ENCODE measurements around the gene ANO2.

The ANO2 gene

DNA sequence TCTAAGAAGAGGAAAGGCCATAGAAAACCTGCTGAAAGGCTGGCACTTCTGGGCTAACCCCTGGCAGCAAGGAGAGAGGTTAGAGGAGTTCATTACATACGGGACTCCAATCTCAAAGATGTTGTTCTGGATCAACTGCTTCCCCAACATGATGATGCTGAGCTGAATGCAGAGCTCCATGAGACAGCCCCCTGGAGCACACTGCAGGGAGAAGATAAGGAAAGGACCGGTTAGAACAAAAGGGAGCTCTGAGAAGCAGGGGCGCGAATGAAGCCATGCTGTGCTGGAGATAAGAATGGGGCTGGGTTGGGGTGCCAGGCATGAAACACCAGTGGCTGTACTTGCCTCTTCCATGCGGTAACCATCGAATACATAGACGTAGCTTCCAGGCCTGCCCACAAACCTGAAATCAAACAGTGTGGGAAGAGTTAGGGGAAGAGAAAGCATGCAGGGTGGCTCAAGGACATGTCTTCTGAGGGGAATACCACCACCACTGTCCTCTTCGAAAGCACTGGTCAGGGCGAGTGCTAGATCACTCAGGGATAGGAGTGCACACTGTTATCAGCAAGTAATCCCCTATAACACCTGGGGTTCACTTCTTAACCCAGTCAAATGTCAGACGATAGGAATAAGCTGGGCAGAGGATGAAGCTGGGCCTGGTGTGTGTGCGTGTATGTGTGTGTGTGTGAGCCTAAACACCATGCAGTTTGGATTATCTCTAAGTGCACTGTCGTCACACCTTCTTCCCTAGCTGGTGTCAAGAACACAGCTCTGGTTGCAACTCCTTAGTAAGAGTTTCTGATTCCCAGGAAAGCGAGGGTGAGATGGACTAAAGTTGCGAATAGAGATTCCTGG, 332.3 kb downstream of the ANO2 start:
- no peak for DNase-seq

DNA sequence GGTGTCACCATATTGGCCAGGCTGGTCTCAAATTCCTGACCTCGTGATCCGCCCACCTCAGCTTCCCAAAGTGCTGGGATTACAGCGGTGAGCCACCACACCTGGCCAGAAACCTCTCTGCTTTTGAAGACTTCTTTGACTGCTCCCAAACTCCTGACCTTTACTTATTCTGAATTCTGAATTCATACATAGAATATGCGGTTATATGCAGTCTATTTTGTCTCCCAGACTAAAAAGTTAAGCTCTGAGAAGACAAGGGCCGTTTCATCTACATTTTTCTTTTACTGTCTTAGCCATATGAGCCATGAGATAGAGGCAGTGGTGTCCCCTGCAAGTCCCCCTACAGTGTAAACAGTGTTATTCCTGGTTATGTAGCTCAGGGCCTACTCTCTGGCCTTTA, 333.9 kb downstream of the ANO2 start:
- DNase-seq: no peak

DNA sequence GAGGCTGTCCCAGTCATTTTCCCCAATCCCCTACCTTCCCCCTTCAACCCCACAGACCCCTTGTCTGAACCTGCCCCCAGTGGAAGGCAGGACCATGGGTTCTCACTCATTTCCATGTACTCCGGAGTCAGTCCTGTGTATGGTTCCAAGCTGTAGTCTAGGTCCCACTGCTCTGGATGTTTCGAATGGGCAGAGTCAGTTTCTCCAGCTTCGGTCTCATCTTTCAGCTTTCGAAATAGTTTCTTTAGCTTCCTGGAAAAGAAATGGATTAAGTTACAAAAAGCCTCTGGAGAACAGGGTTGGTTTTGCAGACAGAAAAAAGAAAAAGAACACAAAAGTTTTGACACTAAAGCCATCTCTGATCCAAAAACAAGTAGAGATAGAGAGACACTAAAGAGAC, 345.7 kb downstream of the ANO2 start:
- no peak for DNase-seq

DNA sequence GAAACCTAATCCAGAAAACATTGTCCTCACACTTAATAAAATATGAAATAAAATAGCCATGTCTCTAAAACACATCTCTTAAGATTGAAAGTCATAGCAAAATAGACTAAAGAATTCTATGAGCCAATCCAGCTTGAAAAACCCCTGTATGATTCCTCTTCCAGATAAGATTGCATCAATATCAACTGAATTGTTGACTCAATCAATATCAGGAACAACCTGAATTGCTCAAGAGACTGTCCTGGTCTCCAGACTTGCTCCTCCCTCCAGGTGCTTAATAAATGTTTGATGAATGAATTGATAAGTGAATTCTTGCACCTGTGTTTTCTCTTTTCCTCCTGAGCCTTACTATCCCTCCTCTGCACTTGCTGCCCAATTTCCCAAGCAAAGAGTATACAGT, 351.1 kb downstream of the ANO2 start:
- no peak for DNase-seq

DNA sequence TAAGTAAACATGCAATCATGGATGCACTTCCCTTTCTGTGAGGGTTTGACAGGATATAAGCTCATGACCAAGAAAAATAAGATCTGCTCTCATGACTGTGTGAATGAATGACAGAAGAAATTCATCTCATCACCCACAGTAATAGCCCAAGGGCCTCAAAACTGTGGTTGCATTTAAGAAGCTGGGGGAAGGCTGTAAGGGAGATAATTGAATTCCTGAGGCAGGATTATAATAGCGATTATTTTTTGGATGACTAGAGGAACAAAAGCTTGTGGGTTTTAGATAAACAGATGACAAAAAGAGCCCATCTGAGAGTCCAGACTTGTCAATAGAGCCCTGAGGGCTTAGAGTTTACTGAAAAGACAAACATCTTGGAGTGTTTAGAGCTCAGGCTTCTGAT, 352.0 kb downstream of the ANO2 start:
- no peak for DNase-seq

DNA sequence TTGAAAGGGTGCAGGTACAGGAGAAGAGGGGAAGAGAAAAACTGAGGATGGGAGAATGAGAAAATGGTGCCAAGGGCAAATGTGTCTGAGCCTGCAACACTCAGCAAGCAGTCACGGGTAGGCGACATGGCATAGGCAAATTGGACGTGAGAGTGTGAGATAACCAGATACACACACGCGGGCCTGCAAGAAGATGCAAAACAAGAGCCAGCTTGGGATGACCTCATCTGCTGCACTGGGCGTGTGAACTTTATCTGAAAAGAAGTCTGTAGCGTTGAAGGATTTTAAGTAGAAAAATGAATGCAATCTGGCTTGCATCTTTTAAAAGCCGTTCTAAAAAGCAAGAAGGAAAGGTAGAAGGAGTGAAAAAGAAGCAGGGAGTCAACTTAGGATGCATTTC, 352.7 kb downstream of the ANO2 start:
- DNase-seq: no peak

DNA sequence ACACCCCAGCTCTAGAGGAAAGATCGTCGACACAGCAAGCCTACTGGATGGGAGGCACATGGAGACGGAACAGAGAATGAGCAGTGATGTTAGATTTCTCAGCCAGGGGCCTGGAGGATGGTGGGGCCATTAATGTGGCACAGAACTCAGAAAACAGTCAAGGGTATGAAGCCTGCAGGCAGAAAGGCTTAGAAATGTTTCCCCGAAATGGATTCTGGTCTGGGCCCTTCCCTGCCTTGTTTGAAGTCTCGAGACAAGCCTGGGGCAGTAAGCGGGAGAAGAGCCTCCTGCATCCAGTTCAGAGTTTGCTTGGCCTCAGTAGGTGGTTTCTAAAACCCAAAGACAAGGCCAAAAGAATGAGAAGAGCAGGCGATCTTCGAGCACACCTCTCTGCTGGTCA, 354.7 kb downstream of the ANO2 start:
- DNase-seq: peak; percentile 66

DNA sequence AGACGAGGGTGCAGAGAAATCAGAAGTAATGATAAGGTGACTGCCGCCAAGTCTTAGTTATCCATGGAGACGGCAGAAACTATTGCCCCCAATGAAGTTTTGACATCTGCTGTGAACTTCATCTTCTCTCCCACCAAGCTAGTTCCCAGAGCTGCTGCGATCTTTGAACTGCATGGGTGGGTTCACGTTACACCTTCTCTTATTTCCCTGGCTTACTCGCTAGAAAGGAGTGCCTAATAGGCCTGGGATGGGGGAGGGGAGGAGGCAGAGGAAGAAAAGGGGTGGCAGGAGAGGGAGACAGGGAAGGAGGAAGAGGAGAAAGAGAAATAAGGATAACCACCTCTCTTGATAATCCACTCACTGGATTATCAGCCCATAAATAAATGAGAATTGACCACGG, 356.0 kb downstream of the ANO2 start:
- peak; percentile 54 for DNase-seq

DNA sequence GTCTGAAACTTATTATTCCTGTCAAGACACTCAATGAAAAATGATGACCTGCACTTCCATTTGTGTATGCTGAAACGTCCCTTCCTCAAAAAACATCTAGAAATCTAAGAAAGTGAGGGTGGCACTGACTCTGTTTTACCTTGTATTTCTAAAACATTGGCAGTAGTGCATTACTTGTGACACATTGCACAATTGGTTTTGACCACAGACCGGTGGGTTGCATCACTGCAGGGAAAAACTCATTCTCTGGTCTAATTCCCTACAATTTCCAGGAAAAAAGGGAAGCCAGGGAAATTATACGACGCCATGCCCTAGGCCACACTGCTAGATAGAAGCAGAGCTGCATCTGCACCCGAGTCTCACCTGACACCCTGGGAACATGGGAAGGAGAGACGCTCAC, 356.5 kb downstream of the ANO2 start:
- DNase-seq: no peak

DNA sequence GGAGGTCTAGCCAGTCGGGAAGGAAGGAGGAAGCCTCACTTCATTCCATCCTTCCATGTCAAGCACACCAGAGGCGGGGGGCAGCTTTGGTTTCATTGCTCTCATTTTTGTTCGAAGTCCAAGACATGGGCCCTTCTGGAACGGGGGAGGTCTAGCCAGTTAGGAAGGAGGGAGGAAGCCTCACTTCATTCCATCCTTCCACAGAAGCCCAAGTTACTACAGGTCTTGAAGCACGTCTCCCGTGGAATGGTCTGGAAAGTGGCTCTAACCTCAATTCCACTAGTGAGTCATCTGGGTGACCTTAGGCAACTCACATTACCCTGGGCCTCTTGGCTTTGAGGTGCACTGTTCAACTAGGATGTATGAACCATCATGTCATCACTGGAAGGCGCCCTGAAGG, 356.9 kb downstream of the ANO2 start:
- peak; percentile 59 for DNase-seq

DNA sequence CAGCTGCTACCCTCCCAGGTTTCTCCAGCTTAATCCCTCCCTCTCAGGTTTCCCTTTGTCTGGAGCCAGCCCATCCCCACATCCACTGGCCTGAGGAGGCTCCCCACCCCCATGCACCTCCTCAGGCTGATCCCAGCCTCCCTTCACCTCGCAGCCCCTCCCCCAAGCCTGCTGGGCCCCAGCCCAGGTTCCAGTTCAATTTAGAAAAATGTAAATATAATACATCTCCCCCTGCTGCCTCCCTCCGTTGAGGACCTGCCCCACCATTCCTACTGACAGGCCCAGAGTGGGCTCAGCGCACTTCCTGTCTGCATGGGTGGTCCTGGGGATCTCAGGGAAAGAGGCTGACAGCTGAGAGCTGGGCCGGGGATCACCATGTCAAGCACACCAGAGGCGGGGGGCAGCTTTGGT, 357.3 kb downstream of the ANO2 start:
- peak; percentile 41 for DNase-seq

DNA sequence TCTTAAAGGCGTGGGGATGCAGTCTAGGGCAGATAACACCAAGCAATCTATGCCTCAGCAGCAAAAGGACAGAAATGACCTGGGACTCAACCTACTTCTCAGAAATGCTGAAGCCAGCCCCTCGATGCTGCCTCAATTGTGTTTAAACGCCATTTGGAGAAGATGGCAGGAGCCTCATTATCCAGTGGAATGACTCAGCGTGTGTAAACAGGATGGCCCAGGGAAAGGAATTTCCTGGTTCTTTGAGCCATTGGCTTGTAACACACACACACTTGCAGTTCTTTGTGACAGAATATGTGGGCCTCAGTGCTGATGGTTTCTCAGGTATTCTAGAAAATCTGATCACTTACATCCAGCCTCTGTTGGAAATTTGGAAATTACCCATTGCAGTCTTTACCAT, 358.9 kb downstream of the ANO2 start:
- DNase-seq: peak; percentile 75

DNA sequence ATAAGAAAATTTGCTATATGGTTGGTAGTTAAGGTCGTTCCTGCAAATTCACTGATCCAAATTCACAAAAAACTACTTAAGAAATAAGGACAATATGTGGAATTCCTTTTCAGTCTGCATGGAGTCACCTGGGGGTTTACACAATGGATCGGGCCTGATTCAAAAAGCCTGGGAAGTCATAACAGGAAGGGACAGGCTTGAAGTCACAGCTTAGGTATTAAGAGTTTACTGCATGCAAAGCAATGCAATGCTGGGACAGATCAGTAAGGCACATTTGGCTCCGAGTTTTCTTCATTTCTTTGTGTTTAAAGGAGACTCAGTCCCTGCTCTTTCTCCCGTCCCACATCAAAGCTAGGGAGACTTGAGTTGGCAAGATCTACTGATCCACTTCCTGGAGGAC, 359.9 kb downstream of the ANO2 start:
- no peak for DNase-seq

DNA sequence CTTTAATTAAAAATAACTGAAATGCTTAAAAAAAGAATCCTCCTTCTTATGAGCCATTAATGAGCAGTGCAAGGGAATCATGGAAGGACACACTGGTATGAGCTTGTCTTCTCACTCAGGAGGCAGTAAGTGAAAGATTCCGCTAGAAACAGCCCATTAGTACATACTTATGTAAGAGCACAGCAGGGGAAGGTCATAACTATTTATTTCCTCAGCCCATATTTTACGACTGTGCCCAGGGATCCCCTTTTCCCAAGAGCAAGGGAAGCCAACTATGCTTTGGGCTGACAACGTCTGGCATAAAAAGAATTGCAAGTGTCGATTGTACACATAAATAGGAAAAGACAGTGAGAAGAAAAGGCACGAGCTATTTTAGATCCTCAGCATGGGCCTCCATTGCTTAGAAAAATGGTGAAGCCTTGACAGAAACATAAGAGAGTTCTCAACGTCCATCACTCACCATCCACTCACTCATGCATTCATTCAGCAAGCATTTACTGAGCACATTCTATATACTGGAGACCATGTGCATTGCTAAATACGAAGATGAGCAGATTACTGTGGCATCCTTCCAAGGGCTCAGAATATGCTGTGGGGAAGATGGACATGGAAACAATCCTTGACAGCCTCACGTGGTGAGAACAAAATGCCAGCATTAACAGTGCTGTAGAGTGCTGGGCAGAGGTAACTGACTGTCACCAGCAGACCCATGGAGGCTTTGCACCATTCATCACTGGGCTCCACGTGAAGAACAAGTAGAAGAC, 360.5 kb downstream of the ANO2 start:
- no peak for DNase-seq

DNA sequence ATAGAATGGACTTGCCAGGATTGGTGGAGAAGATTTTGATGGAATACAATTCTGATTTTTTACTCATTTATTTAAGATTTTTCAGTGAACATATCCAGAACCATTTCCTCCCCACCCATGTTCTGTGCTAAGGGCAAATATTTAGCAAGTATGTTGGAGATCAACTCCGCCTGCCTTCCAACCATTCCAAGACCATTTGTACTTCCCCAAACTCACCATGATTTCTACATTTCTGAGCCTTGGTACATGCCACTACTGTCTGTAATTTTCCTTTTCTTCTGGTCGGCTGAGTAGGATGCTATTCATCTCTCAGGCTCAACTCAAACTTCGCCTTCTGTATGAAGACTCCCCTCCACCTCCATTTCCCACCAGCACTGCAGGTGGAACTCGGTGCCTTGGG, 362.5 kb downstream of the ANO2 start:
- DNase-seq: no peak

DNA sequence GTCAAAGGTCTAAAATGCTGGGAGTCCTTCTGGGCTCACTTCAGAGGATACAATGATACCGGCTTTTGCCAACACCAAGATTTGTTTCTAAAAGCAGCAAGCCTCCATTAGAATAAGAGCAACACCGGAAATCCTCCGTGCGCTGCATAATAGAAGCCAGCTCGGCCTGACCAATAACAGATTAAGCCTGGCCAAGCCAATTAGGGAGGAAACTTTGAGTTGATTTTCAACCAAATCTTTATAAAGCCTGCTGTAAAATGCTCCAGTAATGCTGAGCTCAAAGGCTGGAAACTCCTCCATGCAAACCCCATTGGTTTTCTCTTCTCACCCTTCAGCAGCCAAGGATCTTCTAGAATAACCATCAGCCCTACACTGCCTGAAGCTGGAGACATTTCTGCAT, 363.0 kb downstream of the ANO2 start:
- no peak for DNase-seq

DNA sequence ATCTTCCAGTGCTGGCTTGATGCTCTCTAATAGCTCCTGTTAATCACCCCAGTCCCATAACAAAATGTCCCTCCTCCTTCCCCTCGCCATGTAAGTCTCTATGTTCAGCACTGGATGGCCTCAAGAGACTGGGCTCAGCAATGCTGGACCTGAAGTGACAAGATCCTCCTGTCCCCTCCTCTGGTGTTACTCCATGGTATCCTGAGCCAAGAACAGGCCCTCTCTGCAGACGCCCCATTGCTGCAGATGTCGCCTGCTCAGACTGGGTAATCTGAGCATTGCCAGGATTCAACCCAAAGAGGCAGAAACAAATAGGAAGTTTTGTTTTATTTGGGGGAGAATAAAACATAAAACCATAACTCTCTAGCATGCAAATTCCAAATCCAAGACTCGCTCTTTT, 363.4 kb downstream of the ANO2 start:
- no peak for DNase-seq

DNA sequence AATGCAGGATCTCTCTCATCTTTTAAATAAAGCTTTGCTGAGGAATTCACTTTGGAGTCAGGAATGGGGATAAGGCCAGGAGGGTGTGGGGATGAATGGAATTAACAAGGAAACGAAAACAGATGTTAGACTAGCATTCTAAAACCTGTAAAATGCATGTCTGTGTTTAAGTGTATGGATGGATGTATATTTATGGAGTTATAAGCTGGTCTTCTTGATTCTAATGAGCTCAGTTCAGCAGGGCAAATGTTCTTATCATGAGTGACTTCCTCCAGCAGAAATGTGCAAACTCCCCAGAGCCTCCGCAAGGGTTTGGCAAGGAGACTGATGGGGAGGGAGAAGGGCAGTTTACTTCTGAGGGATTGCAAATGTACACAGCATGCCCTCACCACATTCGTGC, 364.0 kb downstream of the ANO2 start:
- no peak for DNase-seq

DNA sequence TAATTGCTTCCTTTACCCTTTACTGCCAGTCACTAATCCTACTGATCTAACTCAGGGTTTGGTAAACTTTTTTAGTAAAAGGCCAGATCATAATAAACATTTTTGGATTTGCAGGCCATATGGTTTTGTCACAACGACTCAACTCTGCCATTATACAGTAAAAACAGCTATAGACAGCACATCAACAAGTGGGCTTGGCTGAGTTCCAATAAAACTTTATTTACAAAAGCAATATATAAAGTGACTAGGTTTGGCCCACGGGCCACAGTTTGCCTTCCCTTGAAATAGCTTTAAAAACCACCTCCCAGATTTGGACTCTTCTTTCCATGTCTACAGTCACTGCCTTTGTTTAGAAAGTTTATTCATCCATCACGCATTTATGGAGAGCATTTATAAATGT, 366.3 kb downstream of the ANO2 start:
- no peak for DNase-seq

DNA sequence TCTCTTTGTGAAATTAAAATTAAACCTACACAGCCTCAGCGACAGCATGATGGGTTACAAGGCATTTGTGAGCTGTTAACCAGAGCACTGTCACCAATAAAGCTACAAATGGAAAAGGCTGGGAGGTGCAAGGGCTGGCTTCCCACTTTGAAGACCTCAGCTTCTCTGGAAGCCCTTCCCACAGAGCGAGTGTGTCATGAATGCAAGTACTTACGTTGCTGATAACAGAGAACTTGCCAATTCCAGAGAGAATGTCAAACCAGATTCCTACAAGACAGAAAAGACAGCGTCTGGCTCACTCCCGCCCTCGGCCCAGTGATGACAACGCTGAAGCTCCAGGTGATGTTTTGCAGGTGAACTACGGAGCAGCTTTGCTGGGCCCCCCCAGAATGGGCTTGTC, 367.3 kb downstream of the ANO2 start:
- peak; percentile 73 for DNase-seq

DNA sequence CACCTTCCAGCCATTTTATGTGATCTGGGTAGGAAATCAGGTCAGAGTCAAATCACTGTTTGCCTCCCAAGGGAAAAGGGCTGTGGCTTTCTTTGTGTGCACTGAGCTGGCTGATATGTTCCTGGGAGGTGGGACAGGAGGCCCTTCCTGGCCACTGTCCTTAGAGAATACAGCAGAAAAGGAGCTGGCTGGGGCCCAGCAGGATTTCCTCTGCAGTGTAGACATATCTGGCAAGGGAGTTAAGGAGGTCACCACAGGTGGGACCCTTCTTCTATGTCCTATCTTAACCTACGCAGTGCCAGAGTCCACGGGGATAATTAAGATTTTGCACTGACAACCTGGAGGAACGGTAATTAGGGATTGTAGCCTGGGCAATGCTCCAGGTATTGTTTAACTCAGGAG, 367.8 kb downstream of the ANO2 start:
- no peak for DNase-seq

DNA sequence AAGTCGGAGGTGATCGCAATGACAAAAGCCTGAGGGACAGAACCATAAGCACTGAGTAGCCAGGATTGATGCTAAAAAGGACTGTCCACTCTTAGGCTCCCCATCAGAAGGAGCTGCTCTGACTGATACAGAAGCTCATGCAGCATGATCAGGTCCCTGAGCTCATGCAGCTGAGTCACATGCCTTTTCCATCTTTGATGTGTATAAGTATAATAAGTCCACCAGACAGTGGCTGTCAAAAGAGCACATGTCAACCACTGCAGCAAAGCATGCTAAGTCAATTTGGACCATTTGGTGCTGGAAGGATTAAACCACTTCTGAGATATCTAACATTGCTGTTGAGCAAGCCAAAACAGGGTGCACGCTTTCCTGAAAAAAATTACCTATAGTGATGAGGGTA, 369.1 kb downstream of the ANO2 start:
- DNase-seq: no peak

DNA sequence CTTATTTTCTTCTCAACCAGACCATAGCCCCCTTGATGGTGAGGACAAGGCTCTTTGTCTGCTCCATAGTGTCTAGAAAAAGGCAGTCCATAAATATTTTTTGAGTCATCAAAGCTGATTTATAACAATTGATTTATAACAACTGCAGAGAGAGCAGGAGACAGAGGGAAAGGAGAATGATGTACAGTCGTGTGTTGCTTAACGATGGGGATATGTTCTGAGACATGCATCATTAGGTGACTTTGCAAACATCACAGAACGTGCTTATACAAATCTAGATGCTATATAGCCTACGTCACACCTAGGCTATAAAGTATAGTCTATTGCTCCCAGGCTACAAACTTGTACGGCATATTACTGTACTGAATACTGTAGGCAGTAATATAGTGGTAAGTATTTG, 369.8 kb downstream of the ANO2 start:
- no peak for DNase-seq

DNA sequence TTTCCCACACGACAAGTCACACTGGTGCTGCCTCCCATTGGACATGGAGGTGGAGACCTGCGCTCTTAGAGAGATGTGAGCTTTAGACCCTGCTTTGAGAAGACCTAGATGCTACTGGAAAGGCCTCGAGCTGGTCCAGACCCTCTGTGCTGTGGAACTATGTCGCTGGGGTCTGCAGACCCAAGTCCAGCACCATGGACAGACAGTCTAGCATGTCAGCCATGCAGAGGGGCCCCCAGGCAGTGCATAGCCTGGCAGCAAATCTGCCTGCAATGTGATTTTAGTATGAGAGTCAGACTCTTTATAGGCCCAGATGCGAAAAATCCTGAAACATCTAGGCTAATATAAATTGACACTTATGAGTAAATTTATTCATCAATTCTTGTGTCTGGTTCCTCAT, 371.7 kb downstream of the ANO2 start:
- no peak for DNase-seq

DNA sequence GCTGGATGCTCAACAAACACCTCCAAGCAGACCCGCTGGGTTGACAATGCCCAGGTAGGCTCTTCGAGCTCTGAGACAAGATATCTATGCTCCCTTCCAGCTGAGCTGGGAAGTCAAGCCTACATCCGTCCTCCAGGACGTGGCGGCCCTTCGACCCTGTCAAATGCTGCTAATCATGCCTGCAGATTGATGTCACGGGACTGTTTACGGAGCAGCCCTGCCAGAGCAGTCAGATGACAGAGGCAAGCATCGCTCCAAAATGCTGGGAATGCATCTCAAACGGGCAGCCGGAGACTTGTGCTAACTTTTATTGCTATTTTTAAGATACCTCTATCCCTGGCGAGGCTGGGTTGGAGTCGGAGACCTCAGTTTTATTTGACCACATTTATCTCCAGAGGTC, 373.9 kb downstream of the ANO2 start:
- DNase-seq: peak; percentile 73
